Measurements from ENCODE around the gene CD83. TPM values are rescaled to one million over a fixed set of nuclear protein-coding genes. Genes with fewer than 3 reads are reported as not detected.

The CD83 gene
- polyA plus RNA-seq, 1 donor (not counting 4 experiments of a cell fraction or from before 2014, with no cell fraction given), result 3.4 TPM

- FAIRE-seq (no peak), DNase-seq (ENCODE audit: low read depth, low spot score) (no peak)
- Histone ChIP-seq H3K4me1 (ENCODE audit: control insufficient read depth, extremely low read depth, insufficient read depth, low read length) (peaks cover 9% of the 10 kb centered on the region), H3K27ac (ENCODE audit: control insufficient read depth, insufficient read depth, low read length) (no peak overlapping the region), H3K4me2 (ENCODE audit: control insufficient read depth, extremely low read depth, insufficient read depth, low read depth, low read length) (no peak overlapping the region), H4K20me1 (ENCODE audit: control insufficient read depth, extremely low read depth, insufficient read depth, low read length) (no peaks in the 10 kb centered on the region), H3K79me2 (ENCODE audit: control insufficient read depth, insufficient read depth, low read length) (no peaks in the 10 kb centered on the region), H3K9ac (ENCODE audit: control insufficient read depth, extremely low read depth, insufficient read depth, low read length) (no peak overlapping the region), H3K4me3 (ENCODE audit: control insufficient read depth in 2 of 3, extremely low read depth in 1 of 3, insufficient read depth in 2 of 3, low read depth in 1 of 3, low read length in 3 of 3) (no peak overlapping the region), H3K27me3 (ENCODE audit: control insufficient read depth, extremely low read depth, insufficient read depth, low read length) (no peaks in the 10 kb centered on the region), H3K9me1 (ENCODE audit: control insufficient read depth, extremely low read depth, insufficient read depth, low read length) (no peaks in the 10 kb centered on the region), H3K36me3 (ENCODE audit: control insufficient read depth in 2 of 2, extremely low read depth in 1 of 2, insufficient read depth in 2 of 2, low read length in 2 of 2) (no peaks in the 10 kb centered on the region), H3K9me3 (ENCODE audit: control insufficient read depth, low read depth, low read length) (no peaks in the 10 kb centered on the region), H2AFZ (ENCODE audit: control insufficient read depth, low read length) (no peak overlapping the region)
- dilution Hi-C loops (cut with MboI; ENCODE audit: extremely low pct_ligation_motif_present, low sequenced_read_pairs), result no loop called here
- TF ChIP-seq EZH2 (IDR thresholded peaks at IDR 0.05; ENCODE audit: low read length) (no peak), CTCF (optimal IDR thresholded peaks at IDR 0.05 in 1 of 3, IDR thresholded peaks at IDR 0.05 in 1 of 3, conservative IDR thresholded peaks at IDR 0.05 in 1 of 3; ENCODE audit: extremely low read depth in 1 of 3, insufficient read depth in 2 of 3, low read length in 3 of 3) (no peak)
Observed at GRCh38 chr6:14132244-14132920, 14.8 kb downstream of the CD83 start.

- Histone ChIP-seq H3K79me2 (ENCODE audit: control insufficient read depth, insufficient read depth, low read length) (no peaks in the 10 kb centered on the region), H3K27me3 (ENCODE audit: control insufficient read depth, extremely low read depth, insufficient read depth, low read length) (no peaks in the 10 kb centered on the region), H3K4me2 (ENCODE audit: control insufficient read depth, extremely low read depth, insufficient read depth, low read depth, low read length) (no peak overlapping the region), H3K9ac (ENCODE audit: control insufficient read depth, extremely low read depth, insufficient read depth, low read length) (no peak overlapping the region), H3K4me3 (ENCODE audit: control insufficient read depth in 2 of 3, extremely low read depth in 1 of 3, insufficient read depth in 2 of 3, low read depth in 1 of 3, low read length in 3 of 3) (no peak overlapping the region), H2AFZ (ENCODE audit: control insufficient read depth, low read length) (no peak overlapping the region), H3K4me1 (ENCODE audit: control insufficient read depth, extremely low read depth, insufficient read depth, low read length) (peaks cover 9% of the 10 kb centered on the region), H3K9me3 (ENCODE audit: control insufficient read depth, low read depth, low read length) (no peaks in the 10 kb centered on the region), H4K20me1 (ENCODE audit: control insufficient read depth, extremely low read depth, insufficient read depth, low read length) (no peaks in the 10 kb centered on the region), H3K27ac (ENCODE audit: control insufficient read depth, insufficient read depth, low read length) (no peak overlapping the region), H3K36me3 (ENCODE audit: control insufficient read depth in 2 of 2, extremely low read depth in 1 of 2, insufficient read depth in 2 of 2, low read length in 2 of 2) (no peaks in the 10 kb centered on the region), H3K9me1 (ENCODE audit: control insufficient read depth, extremely low read depth, insufficient read depth, low read length) (no peaks in the 10 kb centered on the region)
- TF ChIP-seq CTCF (optimal IDR thresholded peaks at IDR 0.05 in 1 of 3, IDR thresholded peaks at IDR 0.05 in 1 of 3, conservative IDR thresholded peaks at IDR 0.05 in 1 of 3; ENCODE audit: extremely low read depth in 1 of 3, insufficient read depth in 2 of 3, low read length in 3 of 3) (no peak), EZH2 (IDR thresholded peaks at IDR 0.05; ENCODE audit: low read length) (no peak)
- dilution Hi-C loops (cut with MboI; ENCODE audit: extremely low pct_ligation_motif_present, low sequenced_read_pairs), result no loop called here
- DNase-seq (ENCODE audit: low read depth, low spot score), result no peak
- no peak for FAIRE-seq
Observed at GRCh38 chr6:14132921-14133275, 15.3 kb downstream of the CD83 start.

Measured in keratinocyte (primary cell).